Measurements from ENCODE around the gene SLC7A6OS. TPM values are rescaled to one million over a fixed set of nuclear protein-coding genes. Genes with fewer than 3 reads are reported as not detected.

The SLC7A6OS gene
- total and polyA plus RNA-seq, 10 of the 15 experiments (the other 5 are each of a cell fraction or from before 2014, with no cell fraction given) = 2.9 to 27.4 (median 16.9) TPM

DNA sequence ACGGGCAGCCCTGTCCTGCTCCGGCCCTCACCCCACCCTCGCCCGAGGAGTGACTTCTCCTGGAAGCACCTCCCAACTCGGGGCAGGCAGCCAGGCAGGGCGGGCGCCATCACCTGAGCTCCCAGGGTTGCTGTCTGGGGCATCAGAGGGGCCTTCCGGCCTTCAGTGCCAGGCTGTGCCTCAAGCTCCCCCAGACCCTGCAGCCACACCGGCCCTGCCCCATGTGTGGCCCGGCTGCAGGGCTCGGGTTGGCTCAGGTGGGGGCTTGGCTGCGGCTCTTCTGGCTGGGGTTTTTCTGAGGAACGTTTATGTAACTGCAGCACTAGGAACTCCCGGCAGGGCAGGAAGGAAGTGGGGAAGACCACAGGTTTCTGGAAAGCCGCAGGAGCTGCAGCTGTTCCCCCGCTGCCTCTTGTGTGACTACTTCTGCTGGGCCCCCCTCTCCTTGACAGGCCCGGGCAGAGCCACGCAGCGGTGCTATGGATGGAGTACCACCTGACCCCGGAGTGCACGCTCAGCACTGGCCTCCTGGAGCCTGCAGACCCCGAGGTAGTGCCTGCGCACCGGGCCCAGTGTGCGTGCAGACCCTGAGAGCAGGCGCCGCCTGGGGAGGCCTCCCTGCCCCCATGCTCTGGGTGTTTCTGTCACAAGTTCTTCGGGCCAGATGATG is 45.6 kb upstream of the SLC7A6OS start (continued):
- TF ChIP-seq, protein P1, sequence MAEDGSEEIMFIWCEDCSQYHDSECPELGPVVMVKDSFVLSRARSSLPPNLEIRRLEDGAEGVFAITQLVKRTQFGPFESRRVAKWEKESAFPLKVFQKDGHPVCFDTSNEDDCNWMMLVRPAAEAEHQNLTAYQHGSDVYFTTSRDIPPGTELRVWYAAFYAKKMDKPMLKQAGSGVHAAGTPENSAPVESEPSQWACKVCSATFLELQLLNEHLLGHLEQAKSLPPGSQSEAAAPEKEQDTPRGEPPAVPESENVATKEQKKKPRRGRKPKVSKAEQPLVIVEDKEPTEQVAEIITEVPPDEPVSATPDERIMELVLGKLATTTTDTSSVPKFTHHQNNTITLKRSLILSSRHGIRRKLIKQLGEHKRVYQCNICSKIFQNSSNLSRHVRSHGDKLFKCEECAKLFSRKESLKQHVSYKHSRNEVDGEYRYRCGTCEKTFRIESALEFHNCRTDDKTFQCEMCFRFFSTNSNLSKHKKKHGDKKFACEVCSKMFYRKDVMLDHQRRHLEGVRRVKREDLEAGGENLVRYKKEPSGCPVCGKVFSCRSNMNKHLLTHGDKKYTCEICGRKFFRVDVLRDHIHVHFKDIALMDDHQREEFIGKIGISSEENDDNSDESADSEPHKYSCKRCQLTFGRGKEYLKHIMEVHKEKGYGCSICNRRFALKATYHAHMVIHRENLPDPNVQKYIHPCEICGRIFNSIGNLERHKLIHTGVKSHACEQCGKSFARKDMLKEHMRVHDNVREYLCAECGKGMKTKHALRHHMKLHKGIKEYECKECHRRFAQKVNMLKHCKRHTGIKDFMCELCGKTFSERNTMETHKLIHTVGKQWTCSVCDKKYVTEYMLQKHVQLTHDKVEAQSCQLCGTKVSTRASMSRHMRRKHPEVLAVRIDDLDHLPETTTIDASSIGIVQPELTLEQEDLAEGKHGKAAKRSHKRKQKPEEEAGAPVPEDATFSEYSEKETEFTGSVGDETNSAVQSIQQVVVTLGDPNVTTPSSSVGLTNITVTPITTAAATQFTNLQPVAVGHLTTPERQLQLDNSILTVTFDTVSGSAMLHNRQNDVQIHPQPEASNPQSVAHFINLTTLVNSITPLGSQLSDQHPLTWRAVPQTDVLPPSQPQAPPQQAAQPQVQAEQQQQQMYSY (CRISPR knock-in tag; IDR thresholded peaks at IDR 0.05) = no peak
- TF ChIP-seq ESRRA (IDR thresholded peaks at IDR 0.05; ENCODE audit: low read length) = no peak
- TF ChIP-seq SP1 (IDR thresholded peaks at IDR 0.05; ENCODE audit: low read depth, low read length) = peak; percentile 54
- TF ChIP-seq EZH2 (IDR thresholded peaks at IDR 0.05; ENCODE audit: borderline replicate concordance, control insufficient read depth, low read depth, low read length) = no peak
- TF ChIP-seq IKZF2 (IDR thresholded peaks at IDR 0.05) = peak; percentile 90 to 91
- TF ChIP-seq POLR2AphosphoS2 (IDR thresholded peaks at IDR 0.05; ENCODE audit: low read depth, low read length) = no peak
- peak; percentile 98 for TF ChIP-seq TCF3 (IDR thresholded peaks at IDR 0.05; ENCODE audit: borderline replicate concordance, insufficient read depth, low read depth, low read length)
- TF ChIP-seq CBFB (IDR thresholded peaks at IDR 0.05; ENCODE audit: low read depth) = peak; percentile 98
- TF ChIP-seq RUNX3 (IDR thresholded peaks at IDR 0.05; ENCODE audit: low read length) = peak; percentile 99
- peak; percentile 75 for TF ChIP-seq CREM (IDR thresholded peaks at IDR 0.05; ENCODE audit: low read depth)
- no peak for TF ChIP-seq ZNF384 (IDR thresholded peaks at IDR 0.05; ENCODE audit: borderline replicate concordance, low read depth, low read length)
- TF ChIP-seq RAD21 (IDR thresholded peaks at IDR 0.05; ENCODE audit: insufficient read depth, low read depth, low read length) = no peak
- no peak for TF ChIP-seq ZNF207 (IDR thresholded peaks at IDR 0.05; ENCODE audit: borderline replicate concordance)
- TF ChIP-seq ZSCAN29 (IDR thresholded peaks at IDR 0.05) = no peak
- peak; percentile 83 for TF ChIP-seq DPF2 (IDR thresholded peaks at IDR 0.05)
- TF ChIP-seq ETV6 (conservative IDR thresholded peaks at IDR 0.05 in 1 of 2, IDR thresholded peaks at IDR 0.05 in 1 of 2; ENCODE audit: borderline replicate concordance in 1 of 2, low read depth in 1 of 2) = peak in 1 of 2 experiments; percentile 99; a peak in 2 of 4 replicates
- TF ChIP-seq TCF12 (IDR thresholded peaks at IDR 0.05; ENCODE audit: low read depth, low read length) = peak; percentile 99
- TF ChIP-seq, protein P2, sequence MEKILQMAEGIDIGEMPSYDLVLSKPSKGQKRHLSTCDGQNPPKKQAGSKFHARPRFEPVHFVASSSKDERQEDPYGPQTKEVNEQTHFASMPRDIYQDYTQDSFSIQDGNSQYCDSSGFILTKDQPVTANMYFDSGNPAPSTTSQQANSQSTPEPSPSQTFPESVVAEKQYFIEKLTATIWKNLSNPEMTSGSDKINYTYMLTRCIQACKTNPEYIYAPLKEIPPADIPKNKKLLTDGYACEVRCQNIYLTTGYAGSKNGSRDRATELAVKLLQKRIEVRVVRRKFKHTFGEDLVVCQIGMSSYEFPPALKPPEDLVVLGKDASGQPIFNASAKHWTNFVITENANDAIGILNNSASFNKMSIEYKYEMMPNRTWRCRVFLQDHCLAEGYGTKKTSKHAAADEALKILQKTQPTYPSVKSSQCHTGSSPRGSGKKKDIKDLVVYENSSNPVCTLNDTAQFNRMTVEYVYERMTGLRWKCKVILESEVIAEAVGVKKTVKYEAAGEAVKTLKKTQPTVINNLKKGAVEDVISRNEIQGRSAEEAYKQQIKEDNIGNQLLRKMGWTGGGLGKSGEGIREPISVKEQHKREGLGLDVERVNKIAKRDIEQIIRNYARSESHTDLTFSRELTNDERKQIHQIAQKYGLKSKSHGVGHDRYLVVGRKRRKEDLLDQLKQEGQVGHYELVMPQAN (conservative IDR thresholded peaks at IDR 0.05) = no peak
- TF ChIP-seq SPI1 (IDR thresholded peaks at IDR 0.05; ENCODE audit: borderline replicate concordance, insufficient read depth, low read depth, low read length) = peak; percentile 74
- TF ChIP-seq ATF7 (IDR thresholded peaks at IDR 0.05; ENCODE audit: low read depth) = peak; percentile 40; the same call in 1 of the 2 replicates
- TF ChIP-seq NFXL1 (IDR thresholded peaks at IDR 0.05; ENCODE audit: borderline replicate concordance) = no peak
- TF ChIP-seq CREB1 (IDR thresholded peaks at IDR 0.05; ENCODE audit: low read depth) = peak; percentile 66; the same call in 1 of the 2 replicates
- TF ChIP-seq MTA2 (IDR thresholded peaks at IDR 0.05; ENCODE audit: low read depth) = peak; percentile 61
- TF ChIP-seq, protein P3, sequence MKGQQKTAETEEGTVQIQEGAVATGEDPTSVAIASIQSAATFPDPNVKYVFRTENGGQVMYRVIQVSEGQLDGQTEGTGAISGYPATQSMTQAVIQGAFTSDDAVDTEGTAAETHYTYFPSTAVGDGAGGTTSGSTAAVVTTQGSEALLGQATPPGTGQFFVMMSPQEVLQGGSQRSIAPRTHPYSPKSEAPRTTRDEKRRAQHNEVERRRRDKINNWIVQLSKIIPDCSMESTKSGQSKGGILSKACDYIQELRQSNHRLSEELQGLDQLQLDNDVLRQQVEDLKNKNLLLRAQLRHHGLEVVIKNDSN (IDR thresholded peaks at IDR 0.05; ENCODE audit: borderline replicate concordance, extremely low read length, insufficient read depth, low read depth, low read length) = peak; percentile 27
- TF ChIP-seq POLR2A (IDR thresholded peaks at IDR 0.05; ENCODE audit: low read depth, low read length) = peak; percentile 36; the same call in 1 of the 2 replicates
- peak; percentile 72 for TF ChIP-seq MEF2A (IDR thresholded peaks at IDR 0.05; ENCODE audit: insufficient read depth, low read depth, low read length)
